Activated CD4-positive, CD25-positive, alpha-beta regulatory T cell (primary cell): ENCODE measurements around the gene VPS54.
"Not testable (repeated sequence)": the region's sequence is repeated elsewhere in the genome, so short reads cannot be mapped to it uniquely, and the experiment has no call there.

Source experiments
- DNase-seq, 4 experiments: peaks; one replicate each; lab custom pipeline; 2025; lab: John Stamatoyannopoulos, UW

Gene VPS54

DNA sequence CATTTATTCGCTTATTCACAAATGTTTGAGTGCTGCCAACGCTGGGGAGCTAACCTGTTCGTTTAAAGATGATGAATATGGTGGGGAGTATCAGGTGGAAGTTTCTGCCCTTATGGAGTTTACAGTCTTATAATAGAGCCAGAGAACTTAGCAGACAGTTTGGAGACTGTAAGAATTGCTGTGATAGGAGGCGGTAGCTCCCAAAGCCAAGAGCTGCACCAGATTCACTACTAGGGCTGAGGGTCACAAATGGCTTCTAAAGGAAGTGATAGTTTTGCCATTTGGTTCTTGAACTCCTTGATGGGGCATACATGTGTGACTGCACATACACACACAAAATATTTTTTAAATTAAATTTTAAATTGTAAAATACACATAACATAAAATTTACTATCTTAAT, 148.5 kb downstream of the VPS54 start:
- DNase-seq = no peak

DNA sequence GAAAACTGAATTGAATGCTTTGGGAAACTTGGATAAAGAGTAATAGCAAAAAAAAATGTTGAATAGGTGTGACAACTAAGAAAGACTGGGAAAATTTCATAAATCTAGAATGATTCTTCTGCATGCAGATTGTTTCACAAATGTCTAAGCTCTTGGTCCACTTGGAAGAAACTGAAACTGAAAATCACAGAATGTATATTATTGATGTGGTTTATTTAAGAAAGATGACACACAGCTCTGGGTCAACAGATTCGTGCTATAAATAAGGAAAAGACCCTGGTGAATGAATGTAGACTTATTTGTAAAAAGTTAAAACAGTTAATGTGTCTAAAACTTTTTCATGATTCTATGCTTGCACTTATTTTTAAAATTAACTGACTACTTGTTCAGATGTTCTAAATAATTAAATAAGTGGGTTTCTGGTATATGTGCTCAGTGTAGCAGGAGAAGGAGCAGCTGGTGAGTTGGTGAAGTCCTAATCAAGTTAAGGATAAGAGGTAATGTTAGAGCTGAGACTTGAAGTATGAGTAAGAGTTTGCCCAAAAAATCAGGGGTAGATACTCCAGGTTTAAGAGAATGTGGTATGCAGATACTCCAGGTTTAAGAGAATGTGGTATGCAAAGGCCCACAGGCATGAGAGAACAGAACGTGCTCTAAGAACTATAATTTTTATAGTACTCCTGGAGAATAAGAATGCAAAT, 153.1 kb downstream of the VPS54 start:
- DNase-seq = no peak

DNA sequence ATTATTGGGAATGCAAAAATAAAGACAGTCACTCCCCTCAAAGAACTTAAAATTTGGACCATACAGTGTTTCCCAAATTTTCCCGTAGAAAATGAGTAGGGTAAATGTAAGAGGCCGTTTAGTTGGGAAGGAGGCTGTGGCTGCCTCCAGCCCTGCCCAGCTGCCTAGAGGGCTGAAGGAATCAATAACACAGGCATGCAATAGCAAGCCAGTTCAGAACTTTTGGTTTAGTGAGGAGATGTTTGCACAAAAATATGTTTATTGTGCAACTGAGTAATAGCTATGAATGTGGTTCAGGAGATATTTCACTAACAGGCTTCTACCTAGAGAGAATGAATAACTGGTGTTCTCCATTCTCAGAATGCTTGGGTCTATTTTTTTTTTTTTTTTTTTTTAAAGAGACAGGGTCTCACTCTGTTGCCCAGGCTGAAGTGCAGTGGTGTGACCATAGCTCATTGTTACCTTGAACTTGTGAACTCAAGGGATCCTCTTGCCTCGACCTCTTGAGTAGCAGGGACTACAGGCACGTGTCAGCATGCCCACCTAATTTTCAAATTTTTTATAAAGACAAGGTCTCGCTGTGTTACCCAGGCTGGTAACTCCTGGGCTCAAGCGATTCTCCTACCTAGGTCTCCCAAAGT, 153.9 kb downstream of the VPS54 start:
- DNase-seq = no peak

GRCh38 chr2:63863707-63864106, 155.5 kb downstream of the VPS54 start:
- DNase-seq = no peak

- DNase-seq = no peak
Measured at GRCh38 chr2:63862806-63863205, 156.4 kb downstream of the VPS54 start.

DNA sequence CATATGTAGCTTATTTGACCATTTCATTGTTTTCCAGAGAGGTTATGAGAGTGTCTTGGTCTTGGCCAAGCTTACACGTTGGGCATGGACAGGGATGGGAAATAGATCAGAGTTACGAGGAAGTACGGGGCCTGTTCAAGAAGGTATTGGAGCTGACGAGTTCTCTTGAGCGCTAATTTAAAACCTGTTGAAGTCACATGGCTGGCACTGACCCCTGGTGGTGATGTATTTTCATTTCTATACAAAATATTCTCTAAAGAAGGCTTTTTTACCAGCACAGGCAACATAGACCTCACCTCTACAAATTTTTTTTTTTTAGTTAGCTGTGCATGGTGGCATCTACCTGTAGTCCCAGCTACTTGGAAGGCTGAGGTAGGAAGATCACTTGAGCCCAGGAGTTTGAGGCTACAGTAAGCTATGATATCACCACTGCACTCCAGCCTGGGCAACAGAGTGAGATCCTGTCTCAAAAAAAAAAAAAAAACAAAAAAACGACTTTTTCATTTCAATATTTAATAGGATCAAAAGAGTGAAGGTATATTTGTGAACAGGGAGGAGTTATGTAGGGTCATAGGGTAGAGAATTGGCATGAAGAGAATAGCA, 157.9 kb downstream of the VPS54 start:
- peak; percentile 12 to 43 (median 32) for DNase-seq

DNA sequence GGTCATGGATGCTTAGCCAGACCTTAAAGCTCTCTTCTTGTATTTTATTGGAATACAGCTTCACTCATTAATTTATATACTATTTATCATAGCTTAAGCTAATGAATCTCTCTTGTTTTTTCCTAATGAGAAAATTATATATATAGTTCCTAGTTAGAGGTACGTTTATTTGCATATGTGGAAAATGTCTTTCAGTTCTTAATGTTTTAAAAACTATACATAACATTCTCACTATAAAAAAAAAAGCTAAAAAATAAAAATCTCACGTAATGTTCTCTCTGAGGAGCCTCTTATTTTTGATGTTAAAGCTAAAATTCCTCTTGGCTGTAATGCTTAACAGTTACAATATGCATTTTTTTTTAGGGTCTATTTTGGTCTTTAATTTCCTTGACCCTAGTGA, 160.9 kb downstream of the VPS54 start:
- DNase-seq = no peak

GRCh38 chr2:63856303-63856603, 163.0 kb downstream of the VPS54 start:
- peak; percentile 6 to 66 (median 54) for DNase-seq

DNA sequence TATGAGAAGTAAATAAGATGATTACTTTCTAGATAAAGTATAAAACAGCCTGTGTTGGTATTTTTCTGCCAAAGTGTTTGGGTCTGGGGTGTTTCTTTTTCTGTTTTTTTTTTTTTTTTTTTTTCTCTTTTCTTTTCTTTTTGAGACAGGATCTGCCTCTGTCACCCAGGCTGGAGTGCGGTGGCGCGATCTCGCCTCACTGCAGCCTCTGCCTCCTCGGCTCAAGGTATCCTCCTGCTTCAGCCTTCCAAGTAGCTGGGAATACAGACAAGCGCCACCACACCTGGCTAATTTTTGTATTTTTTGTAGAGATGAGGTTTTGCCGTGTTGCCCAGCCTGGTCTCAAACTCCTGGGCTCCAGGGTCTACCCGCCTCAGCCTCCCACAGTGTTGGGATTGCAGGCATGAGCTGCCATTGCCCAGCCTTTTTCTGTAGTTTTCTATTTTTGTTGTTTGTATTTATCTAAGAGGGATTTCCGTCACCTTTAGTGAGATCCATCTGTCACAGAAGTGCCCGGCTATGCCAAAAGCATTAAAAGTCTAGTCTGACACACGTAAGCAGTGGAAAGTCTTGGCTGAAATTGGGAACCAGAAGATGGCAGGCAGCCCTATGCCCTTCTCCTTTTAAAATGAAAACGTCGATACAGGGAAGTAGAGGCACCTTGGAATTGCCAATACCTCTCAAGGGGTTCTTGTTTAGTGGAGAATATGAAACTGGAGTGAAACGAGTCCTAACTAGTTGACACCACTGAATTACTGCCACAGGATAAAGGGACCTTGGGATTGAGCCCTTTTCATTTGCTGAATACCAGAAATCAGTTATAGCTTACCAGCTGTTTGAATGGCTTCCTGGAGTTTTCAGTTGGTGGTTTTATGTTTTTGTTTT, 163.6 kb downstream of the VPS54 start:
- DNase-seq = no peak

GRCh38 chr2:63853527-63854310, 165.5 kb downstream of the VPS54 start:
- DNase-seq = no peak

DNA sequence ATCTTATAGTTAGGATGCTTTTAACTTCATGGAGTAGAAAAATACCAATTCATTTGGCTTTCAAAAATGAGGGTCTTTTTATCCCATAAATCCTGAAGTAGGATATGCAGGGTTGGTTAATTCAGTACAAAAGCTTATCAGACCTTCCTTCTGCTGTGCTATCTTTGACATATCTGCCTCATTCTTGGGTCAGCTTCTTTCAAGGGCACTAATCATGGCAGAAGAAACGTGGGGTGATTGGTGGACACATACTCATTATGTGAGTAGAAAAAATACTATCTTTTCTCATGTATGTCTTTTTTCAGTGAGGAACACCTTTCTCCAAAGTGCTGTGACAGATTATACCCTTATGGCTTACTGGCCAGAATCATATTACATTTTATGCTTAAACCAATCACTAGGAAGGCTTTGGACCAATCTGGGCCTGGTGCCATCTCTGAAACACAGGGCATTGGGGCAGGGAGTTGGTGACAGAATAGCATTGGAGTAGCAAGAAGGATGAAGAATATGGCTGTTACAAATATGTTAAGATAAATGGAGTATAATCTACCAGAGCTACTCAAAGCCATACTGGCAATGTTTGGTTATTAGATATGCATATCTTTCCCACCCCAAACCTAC, 167.4 kb downstream of the VPS54 start:
- DNase-seq = no peak

DNA sequence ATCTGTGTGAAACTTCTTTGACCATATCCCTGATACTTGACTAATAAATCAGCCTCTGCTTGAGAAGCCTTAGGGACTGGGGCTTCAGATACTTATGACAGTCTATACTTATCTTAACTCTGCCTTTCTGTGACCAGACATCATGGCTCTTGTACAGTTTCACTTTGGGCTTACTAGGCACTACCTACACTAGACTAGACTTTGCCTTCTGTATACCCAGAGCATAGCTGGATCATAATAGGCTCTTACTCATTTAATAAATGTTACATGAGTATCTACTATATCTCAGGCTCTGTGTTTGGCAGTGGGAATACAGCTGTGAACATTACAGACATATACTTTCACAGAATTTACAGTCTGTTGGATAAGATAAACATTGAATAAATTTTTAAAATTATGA, 168.6 kb downstream of the VPS54 start:
- no peak for DNase-seq

DNA sequence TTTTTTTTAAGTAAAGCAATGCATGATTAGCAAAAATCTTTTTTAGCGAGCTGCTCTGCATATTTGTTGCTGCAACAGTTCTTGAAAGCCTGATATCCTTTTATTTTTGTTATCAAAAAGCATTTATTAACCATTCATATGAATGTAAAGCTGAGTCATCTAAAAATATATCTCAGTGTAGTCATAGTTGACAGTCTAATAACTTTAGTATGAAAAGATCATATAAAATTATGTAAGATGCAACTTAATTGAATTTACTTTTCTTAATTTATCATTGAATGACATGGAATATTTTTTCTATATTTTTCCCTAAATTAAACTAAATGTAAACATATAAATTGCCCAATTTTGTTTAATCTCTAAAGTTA, 169.0 kb downstream of the VPS54 start:
- DNase-seq = no peak

DNA sequence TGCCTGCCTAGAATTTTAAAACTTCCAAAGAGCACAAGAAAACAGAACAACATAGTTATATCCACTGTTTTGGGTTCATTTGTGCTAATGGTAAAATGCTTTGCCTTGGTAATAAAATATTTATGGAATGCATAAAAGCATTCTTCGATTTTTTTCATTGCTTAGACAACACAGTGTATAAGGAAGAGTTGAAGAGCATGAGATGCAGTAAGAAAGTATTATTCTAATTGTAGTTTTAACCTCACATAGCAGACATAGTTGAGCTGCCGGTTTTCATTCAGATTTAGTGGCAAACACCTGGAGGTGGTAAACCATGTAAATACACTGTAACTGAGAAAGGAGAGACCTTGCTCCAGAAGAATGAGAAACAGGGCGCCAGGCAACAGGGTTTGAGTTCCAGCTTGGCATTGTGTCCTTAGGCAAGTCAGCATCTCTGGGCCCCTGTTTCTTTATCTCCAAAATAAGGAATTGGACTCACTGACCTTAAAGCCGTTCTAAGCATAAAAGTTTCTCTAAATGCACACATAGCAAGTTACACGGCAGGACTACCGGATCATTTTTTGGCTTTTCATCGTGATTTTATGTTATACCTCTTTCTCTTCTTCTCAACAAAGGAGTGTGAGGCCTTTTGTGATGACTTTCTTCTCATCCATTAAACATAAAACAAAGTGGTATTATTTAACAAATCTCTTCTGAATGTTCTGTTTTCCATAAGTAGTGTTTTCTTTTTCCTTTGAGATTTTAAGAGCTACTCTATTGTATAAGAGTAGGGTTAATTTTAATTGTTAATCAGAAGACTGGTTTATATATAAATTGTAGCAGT, 169.6 kb downstream of the VPS54 start:
- DNase-seq = no peak

- DNase-seq = not testable (repeated sequence)
Measured at GRCh38 chr2:63847571-63847970, 171.7 kb downstream of the VPS54 start.

- DNase-seq = no peak
Measured at GRCh38 chr2:63846487-63846886, 172.7 kb downstream of the VPS54 start.

GRCh38 chr2:63845866-63846265, 173.4 kb downstream of the VPS54 start:
- DNase-seq = no peak

DNA sequence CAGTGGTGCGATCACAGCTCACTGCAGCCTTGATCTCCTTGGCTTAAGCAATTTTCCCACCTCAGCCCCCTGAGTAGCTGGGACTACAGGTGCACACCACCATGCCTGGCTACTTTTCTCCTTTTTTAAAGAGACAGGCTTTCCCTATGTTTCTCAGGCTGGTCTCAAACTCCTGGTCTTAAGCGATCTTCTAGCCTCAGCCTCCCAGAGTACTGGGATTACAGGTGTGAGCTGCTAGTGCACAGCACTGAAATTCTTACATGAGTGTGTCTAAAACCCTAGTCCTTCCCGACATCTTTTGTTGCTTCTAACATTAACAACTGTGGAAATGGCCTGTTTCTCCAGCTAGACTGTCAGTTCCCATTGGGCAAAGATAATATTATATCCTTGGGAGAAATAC, 174.6 kb downstream of the VPS54 start:
- no peak for DNase-seq

GRCh38 chr2:63843791-63844190, 175.4 kb downstream of the VPS54 start:
- DNase-seq = no peak

GRCh38 chr2:63843093-63843492, 176.1 kb downstream of the VPS54 start:
- DNase-seq = no peak
